GM11168 (cell line): Measurements from ENCODE around the gene SLC16A6.
"Not testable (repeated sequence)": the region's sequence is repeated elsewhere in the genome, so short reads cannot be mapped to it uniquely, and the experiment has no call there.

Experiments used
- in situ Hi-C: fragments of 300-500 bp; cut with MboI; formaldehyde crosslinking; loops from one replicate; pipeline ENCODE4 v1.12.0; 2022; ENCODE audit warnings: low sequenced_read_pairs; ENCODE audit not compliant: unreplicated experiment

The SLC16A6 gene

GRCh38 chr17:68315930-68316329, 25.0 kb upstream of the SLC16A6 start:
- in situ Hi-C loops: no loop called here

GRCh38 chr17:68314916-68315535, 24.1 kb upstream of the SLC16A6 start:
- in situ Hi-C loops: no loop called here

- in situ Hi-C loops: no loop called here
Measured at GRCh38 chr17:68310152-68310551, 19.2 kb upstream of the SLC16A6 start.

GRCh38 chr17:68309066-68309670, 18.2 kb upstream of the SLC16A6 start:
- in situ Hi-C loops: not testable (repeated sequence)

- in situ Hi-C loops: not testable (repeated sequence)
Measured at GRCh38 chr17:68308486-68308885, 17.6 kb upstream of the SLC16A6 start.

GRCh38 chr17:68307443-68307842, 16.5 kb upstream of the SLC16A6 start:
- in situ Hi-C loops: no loop called here

- in situ Hi-C loops: no loop called here
Measured at GRCh38 chr17:68306819-68307218, 15.9 kb upstream of the SLC16A6 start.

- in situ Hi-C loops: no loop called here
Measured at GRCh38 chr17:68305142-68305541, 14.2 kb upstream of the SLC16A6 start.

GRCh38 chr17:68304706-68305105, 13.8 kb upstream of the SLC16A6 start:
- in situ Hi-C loops: no loop called here

- in situ Hi-C loops: no loop called here
Measured at GRCh38 chr17:68302666-68303065, 11.7 kb upstream of the SLC16A6 start.

- in situ Hi-C loops: no loop called here
Measured at GRCh38 chr17:68302066-68302564, 11.2 kb upstream of the SLC16A6 start.

- in situ Hi-C loops: no loop called here
Measured at GRCh38 chr17:68301438-68301959, 10.6 kb upstream of the SLC16A6 start.

- in situ Hi-C loops: no loop called here
Measured at GRCh38 chr17:68299817-68300216, 8.9 kb upstream of the SLC16A6 start.

- in situ Hi-C loops: no loop called here
Measured at GRCh38 chr17:68298601-68299000, 7.7 kb upstream of the SLC16A6 start.

GRCh38 chr17:68297195-68297594, 6.3 kb upstream of the SLC16A6 start:
- in situ Hi-C loops: no loop called here

- in situ Hi-C loops: no loop called here
Measured at GRCh38 chr17:68296217-68297191, 5.6 kb upstream of the SLC16A6 start.

- in situ Hi-C loops: no loop called here
Measured at GRCh38 chr17:68295086-68295485, 4.2 kb upstream of the SLC16A6 start.

- in situ Hi-C loops: no loop called here
Measured at GRCh38 chr17:68294617-68295016, 3.7 kb upstream of the SLC16A6 start.

GRCh38 chr17:68294196-68294555, 3.2 kb upstream of the SLC16A6 start:
- in situ Hi-C loops: no loop called here

GRCh38 chr17:68293490-68294195, 2.7 kb upstream of the SLC16A6 start:
- in situ Hi-C loops: no loop called here
